ENCODE results near the gene TNS3.
"Not testable (repeated sequence)": the region's sequence is repeated elsewhere in the genome, so short reads cannot be mapped to it uniquely, and the experiment has no call there.

Gene TNS3

GRCh38 chr7:47549397-47549796, 32.5 kb downstream of the TNS3 start:
- H3K4me3 ChIP-seq: no peak overlapping the region
- no peak overlapping the region for H3K27ac ChIP-seq

- H3K27ac ChIP-seq: peak overlapping the region in 1 of 21 experiments; percentile 37
Measured at GRCh38 chr7:47548546-47548945, 33.4 kb downstream of the TNS3 start.

GRCh38 chr7:47546733-47547494, 35.0 kb downstream of the TNS3 start:
- H3K27ac ChIP-seq: no peak overlapping the region

More at GRCh38 chr7:47548546-47548945, 33.4 kb downstream of the TNS3 start:
- H3K4me3 ChIP-seq: no peak overlapping the region

GRCh38 chr7:47546171-47546570, 35.7 kb downstream of the TNS3 start:
- Histone ChIP-seq H3K27ac (no peak overlapping the region), H3K4me3 (no peak overlapping the region)

More at GRCh38 chr7:47546733-47547494, 35.0 kb downstream of the TNS3 start:
- no peak overlapping the region for H3K4me3 ChIP-seq

GRCh38 chr7:47544416-47544815, 37.5 kb downstream of the TNS3 start:
- H3K4me3 ChIP-seq: no peak overlapping the region
- H3K27ac ChIP-seq: no peak overlapping the region

- no peak overlapping the region for H3K27ac ChIP-seq
- no peak overlapping the region for H3K4me3 ChIP-seq
Measured at GRCh38 chr7:47543714-47544113, 38.2 kb downstream of the TNS3 start.

GRCh38 chr7:47543056-47543455, 38.9 kb downstream of the TNS3 start:
- no peak overlapping the region for H3K4me3 ChIP-seq

GRCh38 chr7:47542051-47542450, 39.9 kb downstream of the TNS3 start:
- H3K4me3 ChIP-seq: no peak overlapping the region
- H3K27ac ChIP-seq: no peak overlapping the region

More at GRCh38 chr7:47543056-47543455, 38.9 kb downstream of the TNS3 start:
- H3K27ac ChIP-seq: no peak overlapping the region

- not testable (repeated sequence) for H3K27ac ChIP-seq
Measured at GRCh38 chr7:47541485-47541884, 40.4 kb downstream of the TNS3 start.

GRCh38 chr7:47540387-47541350, 41.2 kb downstream of the TNS3 start:
- Histone ChIP-seq H3K4me3 (no peak overlapping the region), H3K27ac (peak overlapping the region in 2 of 21 experiments; percentile 10 to 42)

More at GRCh38 chr7:47541485-47541884, 40.4 kb downstream of the TNS3 start:
- not testable (repeated sequence) for H3K4me3 ChIP-seq

GRCh38 chr7:47540053-47540386, 41.9 kb downstream of the TNS3 start:
- peak overlapping the region in 2 of 21 experiments; percentile 10 to 42 for H3K27ac ChIP-seq
- H3K4me3 ChIP-seq: no peak overlapping the region

- Histone ChIP-seq H3K4me3 (no peak overlapping the region), H3K27ac (peak overlapping the region in 3 of 21 experiments; percentile 10 to 42 (median 16))
Measured at GRCh38 chr7:47539398-47540052, 42.4 kb downstream of the TNS3 start.

- no peak overlapping the region for H3K4me3 ChIP-seq
- peak overlapping the region in 2 of 21 experiments; percentile 78 to 86 for H3K27ac ChIP-seq
Measured at GRCh38 chr7:47538846-47539311, 43.0 kb downstream of the TNS3 start.

- Histone ChIP-seq H3K27ac (peak overlapping the region in 15 of 21 experiments; percentile 5 to 86 (median 55)), H3K4me3 (peak overlapping the region in 6 of 7 experiments; percentile 31 to 57 (median 41))
Measured at GRCh38 chr7:47537716-47538675, 43.9 kb downstream of the TNS3 start.

- H3K27ac ChIP-seq: peak overlapping the region in 19 of 21 experiments; percentile 12 to 86 (median 65)
- peak overlapping the region; percentile 31 to 57 (median 41) for H3K4me3 ChIP-seq
Measured at GRCh38 chr7:47536661-47537611, 45.0 kb downstream of the TNS3 start.

- Histone ChIP-seq H3K4me3 (peak overlapping the region; percentile 31 to 57 (median 41)), H3K27ac (peak overlapping the region in 14 of 21 experiments; percentile 1 to 86 (median 42))
Measured at GRCh38 chr7:47535704-47536628, 45.9 kb downstream of the TNS3 start.

Measured in skin epidermis (tissue), 12 donors.